ENCODE data around the gene PAM16. TPM values are rescaled to one million over a fixed set of nuclear protein-coding genes. Genes with fewer than 3 reads are reported as not detected.

Gene PAM16
- total RNA-seq, 1 donor, result 20.2 TPM

GRCh38 chr16:4382795-4383357, 31.8 kb upstream of the PAM16 start:
- no peak for DNase-seq (ENCODE audit: low read depth)
- TF ChIP-seq, protein P1, sequence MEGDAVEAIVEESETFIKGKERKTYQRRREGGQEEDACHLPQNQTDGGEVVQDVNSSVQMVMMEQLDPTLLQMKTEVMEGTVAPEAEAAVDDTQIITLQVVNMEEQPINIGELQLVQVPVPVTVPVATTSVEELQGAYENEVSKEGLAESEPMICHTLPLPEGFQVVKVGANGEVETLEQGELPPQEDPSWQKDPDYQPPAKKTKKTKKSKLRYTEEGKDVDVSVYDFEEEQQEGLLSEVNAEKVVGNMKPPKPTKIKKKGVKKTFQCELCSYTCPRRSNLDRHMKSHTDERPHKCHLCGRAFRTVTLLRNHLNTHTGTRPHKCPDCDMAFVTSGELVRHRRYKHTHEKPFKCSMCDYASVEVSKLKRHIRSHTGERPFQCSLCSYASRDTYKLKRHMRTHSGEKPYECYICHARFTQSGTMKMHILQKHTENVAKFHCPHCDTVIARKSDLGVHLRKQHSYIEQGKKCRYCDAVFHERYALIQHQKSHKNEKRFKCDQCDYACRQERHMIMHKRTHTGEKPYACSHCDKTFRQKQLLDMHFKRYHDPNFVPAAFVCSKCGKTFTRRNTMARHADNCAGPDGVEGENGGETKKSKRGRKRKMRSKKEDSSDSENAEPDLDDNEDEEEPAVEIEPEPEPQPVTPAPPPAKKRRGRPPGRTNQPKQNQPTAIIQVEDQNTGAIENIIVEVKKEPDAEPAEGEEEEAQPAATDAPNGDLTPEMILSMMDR (IDR thresholded peaks at IDR 0.05; ENCODE audit: insufficient read depth, low read length), result no peak
- no peak overlapping the region for H3K4me3 ChIP-seq (ENCODE audit: low read depth, low read length)

DNA sequence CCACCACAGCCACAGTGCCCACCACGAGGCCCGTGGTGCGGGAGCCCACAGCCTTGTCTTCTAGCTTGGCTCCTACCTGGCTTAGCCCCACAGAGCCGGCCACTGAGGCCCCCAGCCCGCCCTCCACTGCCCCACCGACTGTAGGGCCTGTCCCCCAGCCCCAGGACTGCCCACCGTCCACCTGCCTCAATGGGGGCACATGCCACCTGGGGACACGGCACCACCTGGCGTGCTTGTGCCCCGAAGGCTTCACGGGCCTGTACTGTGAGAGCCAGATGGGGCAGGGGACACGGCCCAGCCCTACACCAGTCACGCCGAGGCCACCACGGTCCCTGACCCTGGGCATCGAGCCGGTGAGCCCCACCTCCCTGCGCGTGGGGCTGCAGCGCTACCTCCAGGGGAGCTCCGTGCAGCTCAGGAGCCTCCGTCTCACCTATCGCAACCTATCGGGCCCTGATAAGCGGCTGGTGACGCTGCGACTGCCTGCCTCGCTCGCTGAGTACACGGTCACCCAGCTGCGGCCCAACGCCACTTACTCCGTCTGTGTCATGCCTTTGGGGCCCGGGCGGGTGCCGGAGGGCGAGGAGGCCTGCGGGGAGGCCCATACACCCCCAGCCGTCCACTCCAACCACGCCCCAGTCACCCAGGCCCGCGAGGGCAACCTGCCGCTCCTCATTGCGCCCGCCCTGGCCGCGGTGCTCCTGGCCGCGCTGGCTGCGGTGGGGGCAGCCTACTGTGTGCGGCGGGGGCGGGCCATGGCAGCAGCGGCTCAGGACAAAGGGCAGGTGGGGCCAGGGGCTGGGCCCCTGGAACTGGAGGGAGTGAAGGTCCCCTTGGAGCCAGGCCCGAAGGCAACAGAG, 31.0 kb upstream of the PAM16 start:
- H3K4me3 ChIP-seq (ENCODE audit: low read depth, low read length), result no peak overlapping the region
- TF ChIP-seq, protein P1 (IDR thresholded peaks at IDR 0.05; ENCODE audit: insufficient read depth, low read length), result no peak
- DNase-seq (ENCODE audit: low read depth), result no peak

GRCh38 chr16:4381072-4381934, 30.2 kb upstream of the PAM16 start:
- DNase-seq (ENCODE audit: low read depth), result no peak
- TF ChIP-seq, protein P1 (IDR thresholded peaks at IDR 0.05; ENCODE audit: insufficient read depth, low read length), result no peak
- no peak overlapping the region for H3K4me3 ChIP-seq (ENCODE audit: low read depth, low read length)

DNA sequence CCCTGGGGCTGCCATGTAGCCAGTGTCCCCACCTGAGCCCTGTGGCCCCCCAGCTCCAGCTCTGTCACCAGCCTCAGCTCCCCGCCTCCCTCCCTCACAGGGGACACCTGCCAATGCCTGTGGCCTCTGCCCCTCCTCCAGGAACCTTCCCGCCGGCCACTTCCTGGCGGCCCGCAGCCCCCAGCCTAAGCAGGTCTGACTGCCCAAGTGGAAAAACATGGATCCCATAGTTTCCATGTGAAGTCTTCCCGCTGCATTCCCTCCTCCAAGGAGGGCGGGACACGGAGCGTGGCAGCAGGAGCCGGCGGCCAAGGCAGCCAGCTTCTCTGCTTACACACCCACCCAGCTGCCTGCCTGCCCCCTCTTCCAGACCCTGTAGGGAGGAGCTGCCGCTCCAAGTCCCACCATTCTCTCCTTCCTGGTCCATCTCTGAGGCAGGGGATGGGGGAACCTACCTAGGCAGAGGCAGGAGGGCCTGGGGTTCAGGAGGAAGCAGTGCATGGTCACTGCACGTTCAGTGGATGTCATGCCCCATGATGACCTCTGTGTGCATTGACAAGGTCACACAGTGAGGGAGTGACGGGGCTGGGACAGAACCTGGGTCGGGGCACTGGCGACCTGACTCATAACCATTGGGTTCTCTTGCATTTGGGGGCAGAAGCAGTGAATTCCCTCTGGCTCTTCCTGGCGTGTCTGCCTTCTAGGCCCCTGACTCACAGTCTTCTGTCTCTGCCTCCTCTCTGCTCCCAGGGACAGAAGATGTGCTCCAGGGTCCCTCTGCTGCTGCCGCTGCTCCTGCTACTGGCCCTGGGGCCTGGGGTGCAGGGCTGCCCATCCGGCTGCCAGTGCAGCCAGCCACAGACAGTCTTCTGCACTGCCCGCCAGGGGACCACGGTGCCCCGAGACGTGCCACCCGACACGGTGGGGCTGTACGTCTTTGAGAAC, 29.3 kb upstream of the PAM16 start:
- TF ChIP-seq, protein P1 (IDR thresholded peaks at IDR 0.05; ENCODE audit: insufficient read depth, low read length), result no peak
- DNase-seq (ENCODE audit: low read depth), result peak; percentile 38
- no peak overlapping the region for H3K4me3 ChIP-seq (ENCODE audit: low read depth, low read length)

GRCh38 chr16:4378999-4379690, 28.0 kb upstream of the PAM16 start:
- no peak for DNase-seq (ENCODE audit: low read depth)
- no peak overlapping the region for H3K4me3 ChIP-seq (ENCODE audit: low read depth, low read length)
- TF ChIP-seq, protein P1 (IDR thresholded peaks at IDR 0.05; ENCODE audit: insufficient read depth, low read length), result no peak
